Ishikawa (cell line): ENCODE measurements around the gene CFAP20DC.

ENCODE experiments used
- CEBPB ChIP-seq: IDR thresholded peaks from 2 replicates; pipeline ENCODE4 v1.6.1; 2012
- CREB1 ChIP-seq: IDR thresholded peaks from 2 replicates; pipeline ENCODE4 v1.6.1; 2012; ENCODE audit warnings: low read depth
- EP300 ChIP-seq: IDR thresholded peaks from 2 replicates; pipeline ENCODE4 v1.6.1; 2012; ENCODE audit warnings: borderline replicate concordance
- MAX ChIP-seq: IDR thresholded peaks from 2 replicates; pipeline ENCODE4 v1.6.1; 2012
- RAD21 ChIP-seq: IDR thresholded peaks from 2 replicates; pipeline ENCODE4 v1.6.1; 2012; ENCODE audit warnings: low read depth
- REST ChIP-seq: IDR thresholded peaks from 2 replicates; pipeline ENCODE4 v1.6.1; 2012; ENCODE audit warnings: low read depth, mild to moderate bottlenecking
- TAF1 ChIP-seq: IDR thresholded peaks from 2 replicates; pipeline ENCODE4 v1.6.1; 2012; ENCODE audit warnings: low read depth, mild to moderate bottlenecking
- TCF12 ChIP-seq: IDR thresholded peaks from 2 replicates; pipeline ENCODE4 v1.6.1; 2012; ENCODE audit warnings: low read depth
- TEAD4 ChIP-seq: IDR thresholded peaks from 2 replicates; pipeline ENCODE4 v1.6.1; 2012
- USF1 ChIP-seq: IDR thresholded peaks from 2 replicates; pipeline ENCODE4 v1.6.1; 2012
- YY1 ChIP-seq: IDR thresholded peaks from 2 replicates; pipeline ENCODE4 v1.6.1; 2012; ENCODE audit warnings: low read depth

- TF ChIP-seq RAD21 (no peak), REST (no peak), TAF1 (no peak), MAX (no peak), TCF12 (no peak), EP300 (no peak), TEAD4 (no peak), CEBPB (no peak), USF1 (no peak), YY1 (no peak), CREB1 (no peak)
Measured at GRCh38 chr3:59043391-59043790, 6.4 kb downstream of the CFAP20DC start.
